ENCODE data around the gene SPTSSB. TPM values are rescaled to one million over a fixed set of nuclear protein-coding genes. Genes with fewer than 3 reads are reported as not detected.

The SPTSSB gene
- total RNA-seq, 2 donors from 2014 or later, result 0.64 to 2.3 TPM

DNA sequence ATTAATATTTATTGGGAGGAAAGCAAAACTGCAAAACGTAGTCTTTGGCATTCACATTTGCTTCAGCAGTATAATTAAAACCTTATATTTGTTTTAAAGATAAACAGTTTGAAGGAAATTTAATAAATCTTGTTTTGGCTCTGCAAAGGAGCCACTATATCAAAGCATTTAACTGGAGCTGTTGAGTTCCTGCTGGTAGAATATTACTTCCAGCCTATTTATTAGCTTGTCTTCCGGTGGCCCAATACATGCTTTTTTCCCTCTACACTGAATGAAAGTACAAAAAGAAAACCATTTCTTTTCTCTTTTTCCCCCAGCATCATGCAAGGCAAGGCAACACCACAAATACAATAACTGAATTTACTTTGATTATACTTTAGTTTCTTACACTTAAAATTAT lies 26.3 kb downstream of the SPTSSB start:
- H3K9me3 ChIP-seq (ENCODE audit: control insufficient read depth, low read length), result no peaks in the 10 kb centered on the region
- no peaks in the 10 kb centered on the region for H3K27me3 Mint-ChIP-seq (ENCODE audit: insufficient read depth)
- 94% methylated on average over 2 of the region's 2 CpGs; no CpG with 5 or more reads in 1 of the 2 experiments for WGBS, 2 experiments (ENCODE audit: insufficient coverage in 1 of 2, insufficient read length in 1 of 2)
- DNase-seq, result no peak
- no peak overlapping the region for H3K27ac Mint-ChIP-seq
- H3K4me1 Mint-ChIP-seq, result no peaks in the 10 kb centered on the region
- H3K4me3 Mint-ChIP-seq, result no peak overlapping the region
- H3K36me3 ChIP-seq (ENCODE audit: control insufficient read depth, insufficient read depth, low read length), result no peaks in the 10 kb centered on the region
- H3K4me3 ChIP-seq (ENCODE audit: low read length), result no peak overlapping the region
- H3K36me3 Mint-ChIP-seq (ENCODE audit: low read depth), result no peaks in the 10 kb centered on the region
- H3K27ac ChIP-seq (ENCODE audit: low read depth, low read length), result no peak overlapping the region
- no peaks in the 10 kb centered on the region for H3K27me3 ChIP-seq (ENCODE audit: control insufficient read depth, insufficient read depth, low read length, poor library complexity, severe bottlenecking)
- H3K9me3 Mint-ChIP-seq, result no peaks in the 10 kb centered on the region
- H3K9ac ChIP-seq (ENCODE audit: extremely low read depth, low read length, poor library complexity, severe bottlenecking), result no peak overlapping the region
- H3K4me1 ChIP-seq (ENCODE audit: control insufficient read depth, insufficient read depth, low read length), result no peaks in the 10 kb centered on the region
- TF ChIP-seq CTCF (conservative IDR thresholded peaks at IDR 0.05), result no peak

- no peak for DNase-seq
- no peaks in the 10 kb centered on the region for H3K36me3 ChIP-seq (ENCODE audit: control insufficient read depth, insufficient read depth, low read length)
- H3K4me3 Mint-ChIP-seq, result no peak overlapping the region
- H3K9me3 Mint-ChIP-seq, result no peaks in the 10 kb centered on the region
- H3K4me3 ChIP-seq (ENCODE audit: low read length), result no peak overlapping the region
- H3K9ac ChIP-seq (ENCODE audit: extremely low read depth, low read length, poor library complexity, severe bottlenecking), result no peak overlapping the region
- no peaks in the 10 kb centered on the region for H3K9me3 ChIP-seq (ENCODE audit: control insufficient read depth, low read length)
- H3K36me3 Mint-ChIP-seq (ENCODE audit: low read depth), result no peaks in the 10 kb centered on the region
- H3K27me3 ChIP-seq (ENCODE audit: control insufficient read depth, insufficient read depth, low read length, poor library complexity, severe bottlenecking), result no peaks in the 10 kb centered on the region
- WGBS, 2 experiments (ENCODE audit: insufficient coverage in 1 of 2, insufficient read length in 1 of 2), result 83 to 91% methylated on average over 1 of the region's 1 CpG
- no peak overlapping the region for H3K27ac Mint-ChIP-seq
- H3K4me1 Mint-ChIP-seq, result no peaks in the 10 kb centered on the region
- TF ChIP-seq CTCF (conservative IDR thresholded peaks at IDR 0.05), result no peak
- no peaks in the 10 kb centered on the region for H3K27me3 Mint-ChIP-seq (ENCODE audit: insufficient read depth)
- H3K4me1 ChIP-seq (ENCODE audit: control insufficient read depth, insufficient read depth, low read length), result no peaks in the 10 kb centered on the region
- H3K27ac ChIP-seq (ENCODE audit: low read depth, low read length), result no peak overlapping the region
Observed at GRCh38 chr3:161343986-161344385, 27.3 kb downstream of the SPTSSB start.

- Mint-ChIP-seq H3K27me3 (ENCODE audit: insufficient read depth) (no peaks in the 10 kb centered on the region), H3K4me3 (no peak overlapping the region), H3K36me3 (ENCODE audit: low read depth) (no peaks in the 10 kb centered on the region), H3K9me3 (no peaks in the 10 kb centered on the region), H3K27ac (no peak overlapping the region), H3K4me1 (no peaks in the 10 kb centered on the region)
- H3K4me1 ChIP-seq (ENCODE audit: control insufficient read depth, insufficient read depth, low read length), result no peaks in the 10 kb centered on the region
- no peaks in the 10 kb centered on the region for H3K9me3 ChIP-seq (ENCODE audit: control insufficient read depth, low read length)
- WGBS, 2 experiments (ENCODE audit: insufficient coverage in 1 of 2, insufficient read length in 1 of 2), result 83 to 95% methylated on average over 3 of the region's 3 CpGs
- H3K9ac ChIP-seq (ENCODE audit: extremely low read depth, low read length, poor library complexity, severe bottlenecking), result no peak overlapping the region
- H3K36me3 ChIP-seq (ENCODE audit: control insufficient read depth, insufficient read depth, low read length), result no peaks in the 10 kb centered on the region
- no peak for DNase-seq
- H3K27ac ChIP-seq (ENCODE audit: low read depth, low read length), result no peak overlapping the region
- no peak overlapping the region for H3K4me3 ChIP-seq (ENCODE audit: low read length)
- no peak for TF ChIP-seq CTCF (conservative IDR thresholded peaks at IDR 0.05)
- no peaks in the 10 kb centered on the region for H3K27me3 ChIP-seq (ENCODE audit: control insufficient read depth, insufficient read depth, low read length, poor library complexity, severe bottlenecking)
Observed at GRCh38 chr3:161343540-161343939, 27.8 kb downstream of the SPTSSB start.
